ENCODE data around the gene MAP3K7CL. TPM values are rescaled to one million over a fixed set of nuclear protein-coding genes. Genes with fewer than 3 reads are reported as not detected.

Gene MAP3K7CL
- polyA plus RNA-seq, 4 donors, result 3.0 to 6.9 (median 3.6) TPM

- Histone ChIP-seq H3K4me3 (ENCODE audit: low read depth in 1 of 3, low read length in 3 of 3) (no peak overlapping the region), H3K9me3 (ENCODE audit: control insufficient read depth in 2 of 2, insufficient read depth in 1 of 2, low read depth in 1 of 2, low read length in 1 of 2) (no peaks in the 10 kb centered on the region), H3K4me1 (ENCODE audit: control insufficient read depth in 3 of 3, insufficient read depth in 2 of 3, low read depth in 1 of 3, low read length in 2 of 3) (no peaks in the 10 kb centered on the region), H3K27ac (ENCODE audit: low read depth in 1 of 3, low read length in 2 of 3) (no peak overlapping the region), H3K36me3 (ENCODE audit: control insufficient read depth in 3 of 3, insufficient read depth in 2 of 3, low read depth in 1 of 3, low read length in 3 of 3) (no peaks in the 10 kb centered on the region), H3K27me3 (ENCODE audit: control insufficient read depth in 3 of 3, insufficient read depth in 3 of 3, low read length in 3 of 3) (no peaks in the 10 kb centered on the region)
- no peak for DNase-seq
- FAIRE-seq, result no peak
- 76 to 84% (median 82%) methylated on average over 5 of the region's 5 CpGs for WGBS, 3 donors
These were observed 93.6 kb downstream of the MAP3K7CL start for GRCh38 chr21:29224006-29224405.

Other genes with a start within 250 kb of the MAP3K7CL start
- 10 to 100 TPM in 1 of 4 donors, 1 to 10 TPM in 3; 3.0 to 21.1 (median 5.8) TPM for gene LTN1, start 137.8 kb upstream of the MAP3K7CL start, polyA plus RNA-seq
- gene RWDD2B, start 111.3 kb upstream of the MAP3K7CL start, polyA plus RNA-seq, result 10 to 100 TPM in 3 of 4 donors, 1 to 10 TPM in 1; 8.4 to 14.2 (median 11.8) TPM
- gene USP16, start 106.0 kb upstream of the MAP3K7CL start, polyA plus RNA-seq, result 10 to 100 TPM; 24.6 to 42.3 (median 29.1) TPM
- 100 to 1,000 TPM in 2 of 4 donors, 10 to 100 TPM in 2; 89.2 to 221 (median 118) TPM for gene CCT8, start 57.0 kb upstream of the MAP3K7CL start, polyA plus RNA-seq
- 10 to 100 TPM in 2 of 4 donors, 1 to 10 TPM in 2; 6.5 to 57.6 (median 9.2) TPM for gene BACH1, start 168.3 kb downstream of the MAP3K7CL start, polyA plus RNA-seq